ENCODE measurements around the gene WAPL.
"Not testable (repeated sequence)": the region's sequence is repeated elsewhere in the genome, so short reads cannot be mapped to it uniquely, and the experiment has no call there.

WAPL gene

GRCh38 chr10:86390337-86391120, 131.1 kb downstream of the WAPL start:
- DNase-seq (ENCODE audit: low read depth, low spot score): no peak

DNA sequence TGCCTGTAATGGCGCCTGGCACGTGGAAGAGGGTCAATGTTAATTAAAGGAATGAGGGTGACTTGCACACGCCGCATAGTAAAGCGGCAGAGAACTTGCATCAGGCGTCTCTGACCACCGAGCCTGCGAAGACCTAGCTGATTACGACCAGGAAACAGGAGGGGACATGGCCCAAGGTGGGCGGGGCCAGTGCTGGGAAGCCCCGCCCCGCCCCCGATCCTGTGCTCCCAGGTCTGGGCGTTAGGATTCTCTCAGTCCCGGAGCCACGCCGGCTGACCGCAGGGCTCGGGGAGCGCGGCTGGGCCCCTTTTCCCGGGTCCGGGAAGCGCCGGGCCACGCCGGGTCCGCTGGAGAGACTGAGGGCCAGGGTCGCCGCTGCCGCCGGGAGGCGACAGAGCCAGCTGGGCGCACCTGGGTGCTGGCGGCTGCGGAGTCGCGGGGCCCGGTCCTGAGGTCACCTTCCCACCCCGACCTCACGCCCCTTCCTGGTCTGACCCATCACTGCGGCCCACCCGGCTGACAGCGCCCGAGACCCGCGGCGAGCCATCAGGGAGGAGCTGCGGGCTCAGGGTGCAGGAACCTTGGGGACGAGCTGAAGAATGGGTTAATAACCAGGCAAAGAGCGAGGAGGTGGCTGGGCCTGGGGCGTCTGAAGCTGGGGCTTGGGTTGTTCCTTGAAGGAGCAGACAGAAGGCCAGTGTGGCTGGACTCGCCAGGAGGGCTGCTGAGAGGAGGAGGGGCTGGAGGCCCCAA, 132.0 kb downstream of the WAPL start:
- DNase-seq (ENCODE audit: low read depth, low spot score): no peak

DNA sequence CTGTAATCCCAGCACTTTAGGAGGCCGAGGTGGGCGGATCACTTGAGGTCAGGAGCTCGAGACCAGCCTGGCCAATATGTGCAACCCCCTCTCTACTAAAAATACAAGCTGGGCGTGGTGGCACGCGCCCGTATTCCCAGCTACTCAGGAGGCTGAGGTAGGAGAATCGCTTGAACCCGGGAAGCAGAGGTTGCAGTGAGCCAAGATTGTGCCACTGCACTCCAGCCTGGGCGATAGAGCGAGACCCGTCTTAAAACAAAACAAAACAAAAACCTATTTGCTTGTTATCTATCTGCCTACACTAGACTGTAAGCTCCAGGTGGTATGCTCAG, 132.5 kb downstream of the WAPL start:
- DNase-seq (ENCODE audit: low read depth, low spot score): not testable (repeated sequence)

- no peak for DNase-seq (ENCODE audit: low read depth, low spot score)
Observed at GRCh38 chr10:86388119-86388704, 133.4 kb downstream of the WAPL start.

GRCh38 chr10:86387178-86387794, 134.3 kb downstream of the WAPL start:
- no peak for DNase-seq (ENCODE audit: low read depth, low spot score)

GRCh38 chr10:86385806-86386205, 135.8 kb downstream of the WAPL start:
- DNase-seq (ENCODE audit: low read depth, low spot score): no peak
